Suprapubic skin (tissue), 4 donors: Measurements from ENCODE around the gene RBPJL.

ENCODE experiments used
- CTCF ChIP-seq, 2 donors: fragments of 200-600 bp in 1 of 2; fragments of 450-650 bp in 1 of 2; sonication (generic) in 1 of 2; IDR thresholded peaks; one replicate each; pipeline ENCODE4 v1.5.1; 2016 to 2019; ENCODE audit warnings: antibody characterized with exemption in 2 of 2, mild to moderate bottlenecking in 1 of 2, moderate library complexity in 1 of 2
- POLR2A ChIP-seq, 2 donors: fragments of 450-650 bp; IDR thresholded peaks; one replicate each; pipeline ENCODE4 v1.6.1; 2017; ENCODE audit warnings: antibody characterized with exemption in 2 of 2, mild to moderate bottlenecking in 2 of 2, moderate library complexity in 2 of 2
- POLR2AphosphoS5 ChIP-seq, 3 donors: sonication (generic); formaldehyde crosslinking; IDR thresholded peaks; one replicate each; pipeline ENCODE4 v1.6.1; 2017; ENCODE audit warnings: antibody characterized with exemption in 3 of 3

GRCh38 chr20:45328451-45328850 is 21.8 kb downstream of the RBPJL start:
- TF ChIP-seq CTCF (IDR thresholded peaks at IDR 0.05): no peak
- no peak for TF ChIP-seq POLR2A (IDR thresholded peaks at IDR 0.05)
- TF ChIP-seq POLR2AphosphoS5 (IDR thresholded peaks at IDR 0.05): no peak
